K562 (cell line): ENCODE measurements around the gene SCAMP5.

Source experiments
- HNRNPH1 ChIP-seq: fragments of 200-400 bp; formaldehyde crosslinking; optimal IDR thresholded peaks from 2 replicates; pipeline ENCODE3; 2017; ENCODE audit warnings: low read depth, mild to moderate bottlenecking, low read length, moderate library complexity
- RAD21 ChIP-seq, 2 experiments: fragments of 250-450 bp in 1 of 2; fragments of 450-650 bp in 1 of 2; sonication (Bioruptor Pico) in 1 of 2; formaldehyde crosslinking in 1 of 2; IDR thresholded peaks in 1 of 2; conservative IDR thresholded peaks in 1 of 2; 2 replicates each; pipeline versions ENCODE4 v1.4.0 to v1.8.0; 2020 to 2022; ENCODE audit warnings: mild to moderate bottlenecking in 2 of 2, moderate library complexity in 1 of 2

DNA sequence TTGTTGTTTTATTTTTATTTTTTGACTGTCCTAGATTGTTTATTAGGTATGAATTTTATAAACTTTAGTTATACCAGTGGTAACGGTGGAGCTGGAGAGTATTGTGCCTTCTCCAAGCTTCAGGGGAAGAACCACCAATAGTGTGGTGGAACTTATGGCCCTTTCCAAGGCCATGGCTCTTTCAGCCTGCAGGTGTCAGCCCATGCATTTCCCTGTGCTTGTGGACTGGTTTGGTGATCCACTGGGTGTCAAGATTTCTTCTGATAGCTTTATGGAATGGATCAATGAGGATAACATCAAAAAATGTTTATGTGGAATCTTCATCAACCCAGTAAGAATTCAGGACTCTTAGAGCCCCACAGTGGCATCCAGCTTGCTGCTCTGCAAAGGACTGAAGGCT lies 19.2 kb upstream of the SCAMP5 start:
- no peak for TF ChIP-seq RAD21 (CRISPR knock-in tag; conservative IDR thresholded peaks at IDR 0.05 in 1 of 2, IDR thresholded peaks at IDR 0.05 in 1 of 2)
- no peak for TF ChIP-seq HNRNPH1
